GM21515 (cell line): ENCODE results near the gene ZC3H12A.
"Not testable (repeated sequence)": the region's sequence is repeated elsewhere in the genome, so short reads cannot be mapped to it uniquely, and the experiment has no call there.

Experiments used
- ATAC-seq: cut with Tn5 transposase; IDR thresholded peaks from one replicate; pipeline ENCODE4 v1.9.1; 2021; ENCODE audit not compliant: unreplicated experiment

The ZC3H12A gene

GRCh38 chr1:37498872-37499617 is 24.7 kb downstream of the ZC3H12A start:
- ATAC-seq, result no peak

DNA sequence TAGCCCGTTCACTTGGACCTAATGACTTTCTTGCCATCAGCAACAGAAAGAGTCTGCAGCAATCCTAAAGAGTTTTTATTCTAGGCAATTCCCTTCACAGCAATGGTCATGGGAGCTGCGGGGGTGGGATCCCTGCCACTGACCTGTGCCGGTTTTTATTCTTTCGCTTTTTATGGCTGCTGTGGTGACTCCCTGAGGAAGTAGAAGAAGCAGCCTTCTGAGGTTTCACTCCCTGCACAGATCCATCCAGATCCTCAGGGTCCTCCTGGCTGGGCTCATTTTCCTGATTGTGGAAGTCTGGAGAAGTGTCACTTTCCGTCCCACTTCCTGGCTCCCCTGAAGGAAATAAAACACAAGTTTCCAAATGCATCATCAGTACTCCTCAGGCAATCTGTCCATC is 27.3 kb downstream of the ZC3H12A start:
- no peak for ATAC-seq

- no peak for ATAC-seq
Measured at GRCh38 chr1:37502104-37502503, 27.7 kb downstream of the ZC3H12A start.

DNA sequence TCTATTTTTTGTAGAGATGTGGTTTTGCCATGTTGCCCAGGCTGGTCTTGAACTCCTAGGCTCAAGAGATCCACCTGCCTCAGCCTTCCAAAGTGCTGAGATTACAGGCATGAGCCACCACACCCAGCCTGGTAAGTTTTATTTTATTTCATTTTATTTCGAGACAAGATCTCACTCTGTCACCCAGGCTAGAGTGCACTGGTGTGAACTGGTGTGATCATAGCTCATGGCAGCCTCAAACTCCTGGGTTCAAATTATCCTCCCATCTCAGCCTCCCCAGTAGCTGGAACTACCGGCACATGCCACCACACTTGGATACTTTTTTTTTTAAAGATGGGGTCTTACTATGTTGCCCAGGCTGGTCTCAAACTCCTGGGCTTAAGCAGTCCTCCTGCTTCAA is 28.4 kb downstream of the ZC3H12A start:
- not testable (repeated sequence) for ATAC-seq

DNA sequence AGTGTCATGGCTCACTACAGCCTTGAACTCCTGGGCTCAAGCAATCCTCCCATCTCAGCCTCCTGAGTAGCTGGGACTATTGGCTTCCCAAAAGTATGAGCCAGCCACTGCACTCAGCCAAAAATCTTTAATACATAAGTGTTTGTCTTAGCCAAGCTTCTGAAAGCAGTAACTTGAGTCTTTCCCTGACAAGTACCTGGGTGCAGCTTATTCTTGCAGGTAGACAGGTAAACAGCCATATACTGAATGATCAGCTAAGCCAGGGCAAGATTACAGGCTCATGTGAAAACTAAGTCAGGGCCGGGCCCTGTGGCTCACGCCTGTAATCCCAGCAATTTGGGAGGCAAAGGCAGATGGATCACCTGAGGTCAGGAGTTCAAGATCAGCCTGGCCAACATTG is 32.4 kb downstream of the ZC3H12A start:
- ATAC-seq, result no peak

DNA sequence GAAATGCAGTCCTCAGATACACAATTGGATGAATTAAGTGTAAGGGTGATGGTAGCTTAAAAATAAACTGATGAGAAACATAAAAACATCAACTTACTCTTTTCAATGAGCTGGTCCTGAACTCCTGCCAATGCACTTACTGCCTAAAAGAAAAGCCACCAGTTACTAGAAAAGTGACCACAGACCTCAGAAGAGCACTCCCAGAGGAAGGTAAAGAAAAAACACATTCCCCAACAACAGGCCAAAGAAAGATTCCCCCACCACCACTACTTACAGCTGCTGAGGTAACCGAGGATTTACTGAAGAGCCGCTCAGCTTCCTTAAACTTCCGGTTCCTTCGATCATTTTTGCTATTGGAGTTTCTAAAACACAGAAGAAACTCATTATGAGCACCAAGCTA is 34.8 kb downstream of the ZC3H12A start:
- no peak for ATAC-seq

DNA sequence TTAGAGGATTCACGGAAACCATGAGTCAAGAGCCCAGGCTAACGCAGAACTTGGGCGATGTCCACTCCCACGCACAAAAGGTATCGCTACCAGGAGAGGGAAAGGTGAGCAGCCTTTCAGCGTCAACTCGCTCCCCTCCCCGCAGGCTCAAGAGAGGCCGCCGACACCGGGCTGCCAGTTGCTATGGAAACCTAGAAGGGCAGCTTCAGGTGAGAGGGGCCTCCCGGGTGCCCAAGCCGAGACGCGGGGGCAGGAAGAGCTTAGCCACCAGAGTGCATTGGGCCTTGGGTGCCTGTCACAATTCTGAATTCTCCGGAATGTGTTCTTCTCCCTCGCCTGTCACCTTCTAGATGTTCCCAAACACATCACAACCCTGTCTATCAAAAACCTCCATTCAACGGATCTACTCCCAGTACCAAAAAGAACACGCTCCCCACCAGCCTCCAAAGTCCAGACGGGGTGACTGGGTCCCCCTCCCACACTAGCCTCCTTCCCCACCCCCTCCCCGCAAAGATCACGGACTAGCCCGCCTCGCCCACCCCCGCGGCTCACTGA is 39.5 kb downstream of the ZC3H12A start:
- ATAC-seq, result peak; percentile 26

- peak; percentile 80 for ATAC-seq
Measured at GRCh38 chr1:37514350-37515184, 40.2 kb downstream of the ZC3H12A start, which contains the start of gene MEAF6. TSS of gene MEAF6 (minus strand) at chr1:37514766. CDS start at chr1:37514746, 20 bp downstream.

- peak; percentile 15 for ATAC-seq
Measured at GRCh38 chr1:37515185-37516034, 41.0 kb downstream of the ZC3H12A start.

DNA sequence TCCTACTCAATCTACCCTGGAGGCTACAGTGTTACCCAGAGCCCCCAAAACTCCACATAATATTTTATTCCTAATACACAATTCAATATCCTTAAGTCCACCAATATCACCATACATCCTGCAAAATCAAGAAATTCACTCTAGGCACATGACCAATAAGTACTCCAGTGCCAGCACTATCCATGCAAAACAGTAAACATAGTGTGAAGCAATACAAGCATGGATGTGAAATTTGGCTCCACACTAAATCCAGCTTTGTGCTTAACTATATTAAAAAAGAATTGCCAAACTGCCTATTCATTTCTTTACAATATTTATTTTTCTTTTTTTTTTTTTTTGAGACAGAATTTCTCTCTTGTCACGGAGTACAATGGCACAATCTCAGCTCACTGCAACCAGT is 43.2 kb downstream of the ZC3H12A start:
- no peak for ATAC-seq

DNA sequence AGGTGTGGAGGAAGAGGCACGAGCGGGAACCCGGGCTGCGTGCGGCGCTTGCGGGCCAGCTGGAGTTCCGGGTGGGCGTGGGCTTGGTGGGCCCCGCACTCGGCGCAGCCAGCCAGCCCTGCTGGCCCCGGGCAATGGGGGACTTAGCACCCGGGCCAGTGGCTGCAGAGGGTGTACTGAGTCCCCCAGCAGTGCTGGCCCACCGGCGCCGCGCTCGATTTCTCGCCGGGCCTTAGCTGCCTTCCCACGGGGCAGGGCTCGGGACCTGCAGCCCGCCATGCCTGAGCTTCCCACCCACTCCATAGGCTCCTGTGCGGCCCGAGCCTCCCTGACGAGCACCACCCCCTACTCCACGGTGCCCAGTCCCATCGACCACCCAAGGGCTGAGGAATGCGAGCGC is 43.9 kb downstream of the ZC3H12A start:
- ATAC-seq, result not testable (repeated sequence)

DNA sequence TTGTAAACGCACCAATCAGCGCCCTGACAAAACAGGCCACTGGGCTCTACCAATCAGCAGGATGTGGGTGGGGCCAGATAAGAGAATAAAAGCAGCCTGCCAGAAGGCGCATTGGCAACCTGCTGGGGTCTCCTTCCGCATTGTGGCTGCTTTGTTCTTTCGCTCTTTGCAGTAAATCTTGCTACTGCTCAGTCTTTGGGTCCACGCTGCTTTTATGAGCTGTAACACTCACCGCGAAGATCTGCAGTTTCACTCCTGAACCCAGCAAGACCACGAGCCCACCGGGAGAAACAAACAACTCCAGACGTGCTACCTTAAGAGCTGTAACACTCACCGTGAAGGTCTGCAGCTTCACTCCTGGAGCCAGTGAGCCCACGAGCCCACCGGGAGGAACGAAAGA is 44.5 kb downstream of the ZC3H12A start:
- not testable (repeated sequence) for ATAC-seq

- ATAC-seq, result no peak
Measured at GRCh38 chr1:37519613-37520012, 45.2 kb downstream of the ZC3H12A start.

DNA sequence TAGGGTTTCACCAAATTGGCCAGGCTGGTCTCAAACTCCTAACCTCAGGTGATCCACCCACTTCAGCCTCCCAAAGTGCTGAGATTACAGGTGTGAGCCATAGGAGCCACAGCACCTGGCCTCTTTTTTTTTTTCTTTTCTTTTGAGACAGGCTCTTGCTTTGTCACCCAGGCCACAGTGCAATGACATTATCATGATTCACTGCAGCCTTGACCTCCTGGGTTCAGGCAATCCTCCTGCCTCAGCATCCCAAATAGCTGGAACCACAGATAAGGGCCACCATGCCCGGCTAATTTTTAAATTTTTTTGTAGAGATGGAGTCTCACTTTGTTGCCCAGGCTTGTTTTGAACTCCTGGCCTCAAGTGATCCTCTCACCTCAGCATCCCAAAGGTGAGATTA is 55.5 kb downstream of the ZC3H12A start:
- not testable (repeated sequence) for ATAC-seq

- not testable (repeated sequence) for ATAC-seq
Measured at GRCh38 chr1:37532418-37533156, 58.2 kb downstream of the ZC3H12A start.

GRCh38 chr1:37533317-37534093 is 59.1 kb downstream of the ZC3H12A start:
- ATAC-seq, result no peak
